Osteoblast (primary cell): ENCODE results near the gene CCDC170. TPM values are rescaled to one million over a fixed set of nuclear protein-coding genes. Genes with fewer than 3 reads are reported as not detected.

Experiments used
- DNase-seq: peaks from one replicate; pipeline ENCODE4 v3.0.0; 2011; ENCODE audit warnings: low spot score, mixed read lengths; ENCODE audit not compliant: insufficient read length; ENCODE audit errors: missing footprints
- H2AFZ ChIP-seq: 2 replicates; pipeline ENCODE4 v1.6.0; 2011; ENCODE audit warnings: mild to moderate bottlenecking, low read length
- H3K27ac ChIP-seq: 2 replicates; pipeline ENCODE4 v1.5.1; 2011; ENCODE audit warnings: mild to moderate bottlenecking, low read depth, low read length, moderate library complexity
- H3K27me3 ChIP-seq: 2 replicates; pipeline ENCODE4 v1.6.0; 2012; ENCODE audit warnings: mild to moderate bottlenecking, control low read depth, inconsistent platforms, low read length, moderate library complexity; ENCODE audit not compliant: insufficient read depth
- H3K36me3 ChIP-seq: 2 replicates; pipeline ENCODE4 v1.5.1; 2011; ENCODE audit warnings: mild to moderate bottlenecking, low read length, control low read depth, moderate library complexity; ENCODE audit not compliant: insufficient read depth
- H3K4me1 ChIP-seq: 2 replicates; pipeline ENCODE4 v1.5.1; 2011; ENCODE audit warnings: mild to moderate bottlenecking, low read length, control low read depth, moderate library complexity; ENCODE audit not compliant: insufficient read depth
- H3K4me2 ChIP-seq: 2 replicates; pipeline ENCODE4 v1.6.0; 2011; ENCODE audit warnings: mild to moderate bottlenecking, low read length; ENCODE audit not compliant: insufficient read depth
- H3K4me3 ChIP-seq: fragments of 200-600 bp; sonication (generic); 3 replicates; pipeline ENCODE4 v1.5.1; 2012; ENCODE audit warnings: mild to moderate bottlenecking, low read length, inconsistent platforms; ENCODE audit not compliant: insufficient read depth
- H3K79me2 ChIP-seq: 2 replicates; pipeline ENCODE4 v1.6.0; 2012; ENCODE audit warnings: mild to moderate bottlenecking, low read length, control low read depth, inconsistent platforms; ENCODE audit not compliant: insufficient read depth
- H3K9me3 ChIP-seq: 2 replicates; pipeline ENCODE4 v1.5.1; 2011; ENCODE audit warnings: low read depth, low read length, control low read depth
- H4K20me1 ChIP-seq: 2 replicates; pipeline ENCODE4 v1.6.0; 2012; ENCODE audit warnings: mild to moderate bottlenecking, low read length, control low read depth; ENCODE audit not compliant: insufficient read depth
- CTCF ChIP-seq: IDR thresholded peaks from 2 replicates; pipeline ENCODE4 v1.5.1; 2011; ENCODE audit warnings: mild to moderate bottlenecking, low read depth, low read length, moderate library complexity; ENCODE audit errors: extremely low read depth
- total RNA-seq: library from RNA; depleted of rRNA; stranded (reverse); fragments of >200 nt; gene quantifications from 2 replicates; pipeline ENCODE4 v1.2.3, GENCODE V29; 2012

CCDC170 gene
- total RNA-seq, 1 donor, result 1.8 TPM

DNA sequence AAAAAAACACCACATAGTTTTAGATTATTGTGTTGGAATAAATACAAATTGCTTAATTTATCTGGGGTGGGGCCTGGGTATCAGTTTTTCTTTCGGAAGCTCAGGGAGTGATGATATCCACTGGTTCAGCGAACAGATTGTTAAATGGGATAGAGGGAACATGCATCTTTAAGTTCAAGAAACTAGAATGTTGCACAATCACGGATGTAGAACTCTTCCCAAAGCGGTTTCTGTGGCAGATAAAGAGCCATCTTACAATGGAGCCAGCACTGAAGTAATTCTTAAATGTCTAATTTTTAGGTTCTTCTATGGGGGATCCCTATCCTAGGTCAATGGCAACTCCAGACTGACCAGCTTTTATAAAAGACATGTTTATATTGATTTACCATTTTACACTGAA is 32.1 kb upstream of the CCDC170 start:
- H3K27me3 ChIP-seq, result no peaks in the 10 kb centered on the region
- no peaks in the 10 kb centered on the region for H3K9me3 ChIP-seq
- peaks cover 38% of the 10 kb centered on the region for H3K36me3 ChIP-seq
- peaks cover 36% of the 10 kb centered on the region for H3K79me2 ChIP-seq
- H3K27ac ChIP-seq, result no peak overlapping the region
- DNase-seq, result no peak
- H3K4me1 ChIP-seq, result no peaks in the 10 kb centered on the region
- no peak overlapping the region for H3K4me2 ChIP-seq
- TF ChIP-seq CTCF, result no peak
- H3K4me3 ChIP-seq, result no peak overlapping the region
- no peak overlapping the region for H2AFZ ChIP-seq
- no peaks in the 10 kb centered on the region for H4K20me1 ChIP-seq

DNA sequence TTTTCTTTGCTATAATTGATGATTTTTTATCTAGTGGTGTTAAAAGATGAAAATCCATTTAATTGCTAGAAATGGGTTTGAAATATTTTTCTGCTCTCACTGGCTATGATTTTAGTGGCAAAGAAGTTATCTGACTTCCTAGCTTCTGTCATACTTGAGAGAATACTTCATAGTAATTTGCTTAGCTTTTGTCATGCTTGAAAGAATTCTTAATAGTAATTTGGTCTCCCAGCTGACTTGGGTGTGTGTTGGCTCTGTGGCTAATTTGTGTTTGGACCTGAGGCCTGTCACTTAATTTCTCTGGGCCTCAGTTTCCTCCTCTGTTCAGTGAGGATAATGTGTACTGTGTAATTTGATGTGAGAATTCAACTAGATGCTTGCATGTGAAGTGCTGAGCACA is 29.1 kb upstream of the CCDC170 start:
- Histone ChIP-seq H4K20me1 (no peaks in the 10 kb centered on the region), H3K36me3 (peaks cover 28% of the 10 kb centered on the region), H3K4me3 (no peak overlapping the region)

DNA sequence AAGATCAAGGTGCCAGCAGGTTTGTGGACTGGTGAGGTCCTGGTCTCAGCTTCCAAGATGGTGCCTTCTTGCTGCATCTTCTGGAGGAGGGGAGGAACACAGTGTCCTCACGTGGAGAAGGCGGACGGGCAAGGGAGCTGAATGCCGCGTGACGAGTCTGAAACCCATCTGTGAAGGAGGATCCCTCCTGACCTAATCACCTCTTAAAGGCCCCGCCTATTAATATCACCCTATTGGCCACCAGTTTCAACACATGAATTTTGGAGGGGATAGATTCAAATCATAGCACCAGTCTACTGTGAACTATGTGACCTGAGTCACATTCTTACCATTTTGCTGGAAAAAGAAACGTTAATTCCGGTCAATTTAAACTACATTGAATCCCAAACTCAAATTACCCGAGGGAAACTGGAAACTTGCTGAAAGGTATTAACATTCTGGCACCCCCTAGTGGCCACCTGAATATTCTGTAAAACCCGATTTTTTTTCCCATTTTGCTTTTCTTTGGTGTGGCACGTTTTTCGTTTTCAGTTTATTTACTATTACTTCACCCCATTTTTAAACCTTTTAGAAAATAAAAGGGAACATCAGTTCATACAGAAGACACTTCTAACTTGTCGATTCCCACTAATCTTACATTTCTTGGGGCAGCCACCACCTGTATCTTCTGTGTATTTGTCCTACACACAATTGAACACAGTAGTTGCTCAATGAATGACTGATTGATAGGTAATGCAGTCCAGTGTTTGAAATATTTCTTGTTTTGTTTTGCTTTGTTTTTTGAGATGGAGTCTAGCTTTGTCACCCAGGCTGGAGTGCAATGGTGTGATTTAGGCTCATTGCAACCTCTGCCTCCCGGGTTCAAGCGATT is 17.9 kb upstream of the CCDC170 start:
- Histone ChIP-seq H2AFZ (no peak overlapping the region), H3K79me2 (no peaks in the 10 kb centered on the region), H3K27me3 (no peaks in the 10 kb centered on the region), H3K4me2 (peak overlapping the region; percentile 55), H3K9me3 (no peaks in the 10 kb centered on the region), H4K20me1 (no peaks in the 10 kb centered on the region), H3K36me3 (no peaks in the 10 kb centered on the region), H3K27ac (no peak overlapping the region), H3K4me3 (peak overlapping the region; percentile 22), H3K4me1 (peaks cover 2% of the 10 kb centered on the region)
- TF ChIP-seq CTCF, result peak; percentile 83
- DNase-seq, result peak; percentile 50

More for the DNA sequence above, 29.1 kb upstream of the CCDC170 start:
- Histone ChIP-seq H3K79me2 (peaks cover 16% of the 10 kb centered on the region), H2AFZ (no peak overlapping the region), H3K4me2 (no peak overlapping the region), H3K9me3 (no peaks in the 10 kb centered on the region), H3K27me3 (no peaks in the 10 kb centered on the region), H3K27ac (no peak overlapping the region), H3K4me1 (no peaks in the 10 kb centered on the region)
- TF ChIP-seq CTCF, result no peak
- DNase-seq, result no peak

DNA sequence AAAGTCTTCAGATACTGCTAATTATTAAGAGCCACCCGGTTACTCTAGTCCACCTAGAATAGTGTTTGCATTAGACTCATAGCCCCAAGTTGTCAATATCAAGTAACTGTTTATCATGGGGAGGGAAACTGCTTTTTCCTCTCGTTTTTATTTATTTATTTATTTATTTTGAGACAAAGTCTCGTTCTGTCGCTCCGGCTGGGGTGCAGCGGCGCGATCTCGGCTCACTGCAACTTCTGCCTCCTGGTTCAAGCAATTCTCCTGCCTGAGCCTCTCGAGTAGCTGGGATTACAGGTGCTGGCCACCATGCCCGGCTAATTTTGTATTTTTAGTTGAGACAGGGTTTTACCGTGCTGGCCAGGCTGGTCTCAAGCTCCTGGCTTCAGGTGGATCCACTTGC is 16.1 kb upstream of the CCDC170 start:
- no peaks in the 10 kb centered on the region for H3K9me3 ChIP-seq
- TF ChIP-seq CTCF, result no peak
- H2AFZ ChIP-seq, result no peak overlapping the region
- peaks cover 10% of the 10 kb centered on the region for H3K4me1 ChIP-seq
- no peak overlapping the region for H3K4me2 ChIP-seq
- no peaks in the 10 kb centered on the region for H3K27me3 ChIP-seq
- no peak for DNase-seq
- no peaks in the 10 kb centered on the region for H3K36me3 ChIP-seq
- H3K79me2 ChIP-seq, result no peaks in the 10 kb centered on the region
- H3K27ac ChIP-seq, result no peak overlapping the region
- H3K4me3 ChIP-seq, result no peak overlapping the region
- no peaks in the 10 kb centered on the region for H4K20me1 ChIP-seq
